Nephron (organoid): ENCODE measurements around the gene CORO2A.

ENCODE experiments used
- H3K27ac Mint-ChIP-seq, 3 experiments: 2 replicates each; pipeline ENCODE4 v1.8.0; 2020; ENCODE audit warnings: mixed read lengths in 3 of 3, mild to moderate bottlenecking in 2 of 3, moderate library complexity in 1 of 3
- H3K27me3 Mint-ChIP-seq: 2 replicates; pipeline ENCODE4 v1.8.0; 2021; ENCODE audit warnings: low read depth, mild to moderate bottlenecking, moderate library complexity, mixed read lengths
- H3K36me3 Mint-ChIP-seq: 2 replicates; pipeline ENCODE4 v1.8.0; 2020; ENCODE audit warnings: low read depth, mixed read lengths
- H3K4me1 Mint-ChIP-seq: 2 replicates; pipeline ENCODE4 v1.8.0; 2020; ENCODE audit warnings: mixed read lengths
- H3K4me3 Mint-ChIP-seq, 3 experiments: 2 replicates each; pipeline ENCODE4 v1.8.0; 2020; ENCODE audit warnings: mild to moderate bottlenecking in 3 of 3, mixed read lengths in 3 of 3, moderate library complexity in 2 of 3
- H3K9me3 Mint-ChIP-seq: 2 replicates; pipeline ENCODE4 v1.8.0; 2020; ENCODE audit warnings: mixed read lengths
- TF ChIP-seq, protein P1 (sequence below), 3 experiments: fragments of 200-600 bp; sonication (generic); IDR thresholded peaks; one replicate each; pipeline ENCODE4 v1.5.0; 2021; ENCODE audit warnings: antibody characterized with exemption in 3 of 3; ENCODE audit not compliant: unreplicated experiment in 3 of 3

CORO2A gene

DNA sequence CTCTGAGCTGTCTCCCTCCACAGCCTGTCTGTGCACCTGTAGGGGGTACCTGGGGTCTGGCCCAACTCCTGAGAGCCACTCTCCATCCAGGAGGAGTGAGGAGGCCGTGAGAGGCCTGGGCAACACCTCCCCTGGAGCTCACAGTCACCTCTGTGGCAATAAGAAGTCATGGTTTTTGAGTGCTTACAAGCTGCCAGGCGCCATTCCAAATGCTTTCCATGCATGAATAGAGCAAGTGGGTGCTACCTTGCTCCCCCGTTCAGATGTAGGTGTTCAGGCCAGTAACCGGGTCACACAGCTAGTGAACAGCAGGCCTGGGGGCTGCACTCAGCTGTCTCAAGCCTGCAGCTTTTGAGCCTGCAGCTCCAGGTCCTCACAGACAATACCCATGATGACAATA lies 30.6 kb downstream of the CORO2A start:
- no peaks in the 10 kb centered on the region for H3K4me1 Mint-ChIP-seq
- no peak overlapping the region for H3K4me3 Mint-ChIP-seq
- peaks cover 10% of the 10 kb centered on the region for H3K27me3 Mint-ChIP-seq
- H3K9me3 Mint-ChIP-seq = no peaks in the 10 kb centered on the region
- TF ChIP-seq, protein P1, sequence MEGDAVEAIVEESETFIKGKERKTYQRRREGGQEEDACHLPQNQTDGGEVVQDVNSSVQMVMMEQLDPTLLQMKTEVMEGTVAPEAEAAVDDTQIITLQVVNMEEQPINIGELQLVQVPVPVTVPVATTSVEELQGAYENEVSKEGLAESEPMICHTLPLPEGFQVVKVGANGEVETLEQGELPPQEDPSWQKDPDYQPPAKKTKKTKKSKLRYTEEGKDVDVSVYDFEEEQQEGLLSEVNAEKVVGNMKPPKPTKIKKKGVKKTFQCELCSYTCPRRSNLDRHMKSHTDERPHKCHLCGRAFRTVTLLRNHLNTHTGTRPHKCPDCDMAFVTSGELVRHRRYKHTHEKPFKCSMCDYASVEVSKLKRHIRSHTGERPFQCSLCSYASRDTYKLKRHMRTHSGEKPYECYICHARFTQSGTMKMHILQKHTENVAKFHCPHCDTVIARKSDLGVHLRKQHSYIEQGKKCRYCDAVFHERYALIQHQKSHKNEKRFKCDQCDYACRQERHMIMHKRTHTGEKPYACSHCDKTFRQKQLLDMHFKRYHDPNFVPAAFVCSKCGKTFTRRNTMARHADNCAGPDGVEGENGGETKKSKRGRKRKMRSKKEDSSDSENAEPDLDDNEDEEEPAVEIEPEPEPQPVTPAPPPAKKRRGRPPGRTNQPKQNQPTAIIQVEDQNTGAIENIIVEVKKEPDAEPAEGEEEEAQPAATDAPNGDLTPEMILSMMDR (IDR thresholded peaks at IDR 0.05; ENCODE audit: unreplicated experiment in 3 of 3) = no peak
- no peaks in the 10 kb centered on the region for H3K36me3 Mint-ChIP-seq
- H3K27ac Mint-ChIP-seq = no peak overlapping the region

DNA sequence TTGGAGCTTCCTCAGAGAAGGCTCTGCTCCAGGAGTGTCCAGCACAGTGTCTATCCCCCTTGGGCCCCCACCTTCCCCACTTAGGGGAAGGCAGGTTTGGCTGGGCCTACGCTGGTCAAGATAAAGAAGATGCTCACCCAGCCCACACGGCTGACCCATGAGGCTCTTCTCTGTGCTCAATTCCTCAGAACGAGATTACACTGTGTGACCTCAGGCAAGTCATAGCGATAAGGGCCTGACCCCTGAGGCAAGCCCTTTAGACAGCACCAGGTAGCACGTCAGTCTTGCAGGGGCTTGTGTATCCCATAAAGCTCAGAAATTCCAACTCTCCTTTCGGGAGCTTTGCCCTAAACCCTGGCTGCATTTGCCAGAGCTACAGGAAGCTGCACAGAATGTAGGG lies 32.6 kb downstream of the CORO2A start:
- no peak overlapping the region for H3K27ac Mint-ChIP-seq
- TF ChIP-seq, protein P1 (IDR thresholded peaks at IDR 0.05; ENCODE audit: unreplicated experiment in 3 of 3) = no peak
- H3K4me1 Mint-ChIP-seq = no peaks in the 10 kb centered on the region
- peaks cover 7% of the 10 kb centered on the region for H3K27me3 Mint-ChIP-seq
- no peak overlapping the region for H3K4me3 Mint-ChIP-seq
- no peaks in the 10 kb centered on the region for H3K36me3 Mint-ChIP-seq
- H3K9me3 Mint-ChIP-seq = no peaks in the 10 kb centered on the region

DNA sequence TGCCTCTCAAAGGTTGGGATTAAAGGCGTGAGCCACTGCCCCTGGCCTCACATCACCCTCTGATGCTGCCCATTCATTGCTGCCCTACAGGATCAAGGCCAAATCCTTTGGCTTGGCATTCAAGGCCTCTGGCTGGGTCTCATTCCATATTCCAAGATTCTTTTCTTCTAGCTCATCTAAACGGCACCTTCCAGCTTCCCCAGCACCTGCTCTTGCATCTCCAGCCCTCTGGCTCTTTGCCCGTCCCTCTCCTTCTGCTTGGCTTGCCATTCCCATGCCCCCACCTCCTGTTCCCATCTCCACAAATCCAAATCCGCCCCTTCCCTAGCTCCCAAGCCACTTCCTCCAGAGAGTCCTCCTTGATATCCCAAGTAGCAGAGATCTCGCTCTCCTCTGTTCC lies 33.1 kb downstream of the CORO2A start:
- H3K4me3 Mint-ChIP-seq = no peak overlapping the region
- H3K4me1 Mint-ChIP-seq = no peaks in the 10 kb centered on the region
- peaks cover 7% of the 10 kb centered on the region for H3K27me3 Mint-ChIP-seq
- no peaks in the 10 kb centered on the region for H3K9me3 Mint-ChIP-seq
- TF ChIP-seq, protein P1 (IDR thresholded peaks at IDR 0.05; ENCODE audit: unreplicated experiment in 3 of 3) = no peak
- no peak overlapping the region for H3K27ac Mint-ChIP-seq
- H3K36me3 Mint-ChIP-seq = no peaks in the 10 kb centered on the region

DNA sequence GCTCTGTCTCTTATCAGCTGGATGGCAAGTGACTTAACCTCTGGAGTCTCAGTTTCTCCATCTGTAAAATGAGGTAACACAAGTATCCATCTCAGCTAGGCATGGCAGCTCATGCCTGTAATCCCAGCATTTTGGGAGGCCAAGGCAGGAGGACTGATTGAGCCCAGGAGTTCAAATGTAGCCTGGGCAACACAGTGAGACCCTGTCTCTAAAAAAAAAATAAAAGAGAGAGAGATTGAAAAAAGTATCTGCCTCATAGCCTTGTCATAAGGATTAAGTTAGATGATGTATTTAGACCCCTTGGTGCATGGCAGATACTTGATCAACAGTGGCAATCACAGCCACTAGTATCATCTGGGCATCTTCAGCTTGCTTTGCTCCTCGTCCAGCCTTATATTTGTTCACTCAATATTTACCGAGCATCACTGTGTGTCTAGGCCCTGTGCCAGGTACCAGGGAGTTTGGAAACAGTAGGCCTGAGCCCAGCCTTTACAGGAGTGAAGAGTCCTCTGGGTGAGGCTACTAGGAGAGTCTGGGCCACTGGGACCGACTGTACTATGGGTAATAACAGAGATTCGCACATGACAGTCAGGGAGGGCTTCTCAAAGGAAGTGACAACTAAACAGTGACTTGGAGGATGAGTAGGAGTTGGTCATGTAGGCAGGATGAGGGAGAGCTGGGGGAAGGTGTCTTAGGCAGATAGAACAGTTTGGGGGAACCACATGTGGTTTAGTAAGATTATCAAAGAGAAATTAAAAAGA lies 34.2 kb downstream of the CORO2A start:
- Mint-ChIP-seq H3K4me1 (no peaks in the 10 kb centered on the region), H3K27ac (no peak overlapping the region), H3K36me3 (no peaks in the 10 kb centered on the region), H3K27me3 (peaks cover 7% of the 10 kb centered on the region), H3K9me3 (no peaks in the 10 kb centered on the region), H3K4me3 (no peak overlapping the region)
- TF ChIP-seq, protein P1 (IDR thresholded peaks at IDR 0.05; ENCODE audit: unreplicated experiment in 3 of 3) = no peak

DNA sequence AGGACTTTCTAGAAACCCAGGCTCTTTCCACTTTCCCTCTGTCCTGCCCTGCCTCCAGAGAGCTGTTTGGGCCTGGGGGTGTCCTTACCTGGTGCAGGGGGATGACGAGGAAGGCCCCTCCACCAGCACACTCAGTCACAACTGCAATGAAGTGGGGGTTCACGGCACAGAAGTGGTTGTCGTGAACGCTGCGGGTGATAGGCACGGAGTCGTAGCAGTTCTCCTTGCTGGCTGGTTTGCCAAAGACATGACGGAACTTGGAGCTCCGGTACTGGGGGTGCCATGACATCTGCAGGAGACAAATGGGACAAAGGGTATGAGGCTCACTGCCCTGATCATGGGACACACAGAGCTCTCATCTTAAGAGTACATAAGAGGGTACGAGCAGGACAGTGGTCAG lies 35.1 kb downstream of the CORO2A start:
- no peaks in the 10 kb centered on the region for H3K4me1 Mint-ChIP-seq
- H3K27ac Mint-ChIP-seq = no peak overlapping the region
- no peaks in the 10 kb centered on the region for H3K9me3 Mint-ChIP-seq
- H3K4me3 Mint-ChIP-seq = no peak overlapping the region
- H3K27me3 Mint-ChIP-seq = peaks cover 7% of the 10 kb centered on the region
- no peaks in the 10 kb centered on the region for H3K36me3 Mint-ChIP-seq
- TF ChIP-seq, protein P1 (IDR thresholded peaks at IDR 0.05; ENCODE audit: unreplicated experiment in 3 of 3) = no peak

DNA sequence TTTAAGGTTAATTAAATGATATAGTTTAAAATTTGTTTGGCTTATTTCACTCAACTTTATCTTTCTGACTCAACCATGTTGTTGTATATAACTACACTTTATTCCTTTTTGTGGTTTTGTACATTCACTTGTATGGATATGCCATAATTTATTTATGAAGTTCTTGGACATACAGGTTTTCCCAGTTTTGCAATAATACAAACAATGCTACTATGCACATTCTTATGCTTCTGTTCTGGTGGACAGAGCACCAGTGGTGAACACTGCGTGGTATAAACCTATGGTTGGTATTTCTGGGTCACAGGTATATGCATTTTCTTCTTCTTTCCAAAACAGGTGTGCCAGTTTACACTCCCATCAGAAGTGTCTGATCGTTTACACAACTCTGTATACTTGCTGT lies 37.8 kb downstream of the CORO2A start:
- Mint-ChIP-seq H3K27ac (no peak overlapping the region), H3K27me3 (peaks cover 2% of the 10 kb centered on the region), H3K9me3 (no peaks in the 10 kb centered on the region), H3K4me1 (no peaks in the 10 kb centered on the region), H3K36me3 (no peaks in the 10 kb centered on the region), H3K4me3 (no peak overlapping the region)
- TF ChIP-seq, protein P1 (IDR thresholded peaks at IDR 0.05; ENCODE audit: unreplicated experiment in 3 of 3) = no peak
